Stimulated activated CD4-positive, alpha-beta T cell treated with anti-CD3 and anti-CD28 coated beads, Interleukin-15, amount 100 ng/mL, for 1 hour (primary cell): ENCODE data around the gene CLPSL1.
A peak's percentile ranks its signal among the peaks of the same experiment; 100 is the strongest.

Source experiments
- DNase-seq, 2 donors: peaks; one replicate each; pipeline ENCODE4 v3.0.0-alpha.2; 2020; ENCODE audit warnings: low read depth in 1 of 2, low spot score in 1 of 2

Gene CLPSL1

DNA sequence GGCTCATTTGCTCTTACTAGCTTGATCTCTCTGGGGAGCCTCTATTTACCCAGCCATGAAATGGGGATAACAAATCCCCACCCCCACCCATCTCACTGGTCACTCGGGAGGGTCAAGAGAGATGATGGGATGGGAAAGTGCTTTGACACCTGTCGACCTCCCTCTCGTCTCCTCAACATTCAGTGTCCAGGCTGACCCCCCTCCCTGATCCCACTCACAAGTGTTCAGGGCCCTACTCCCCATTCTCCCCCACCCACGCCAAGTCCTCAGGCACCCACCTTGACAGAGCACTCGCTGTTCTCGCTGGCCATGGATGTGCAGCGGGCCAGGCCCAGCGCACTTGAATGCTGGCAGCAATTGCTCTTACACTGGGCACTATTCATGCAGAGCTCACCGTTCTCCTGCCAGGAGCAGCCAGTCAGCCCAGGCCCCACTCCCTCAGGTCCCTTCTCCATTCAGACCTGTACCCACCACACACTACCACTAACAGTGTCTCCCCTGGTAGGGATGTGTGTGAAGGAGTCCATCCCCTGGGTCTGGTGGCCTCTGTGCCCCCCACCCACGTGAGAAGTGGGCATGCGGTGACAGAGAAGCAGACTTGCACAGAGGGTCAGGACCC lies 14.7 kb downstream of the CLPSL1 start:
- no peak for DNase-seq

GRCh38 chr6:35796236-35796635 lies 15.4 kb downstream of the CLPSL1 start:
- no peak for DNase-seq

- no peak for DNase-seq
Observed at GRCh38 chr6:35797837-35798526, 17.2 kb downstream of the CLPSL1 start.

- DNase-seq: no peak
Observed at GRCh38 chr6:35798706-35799105, 17.9 kb downstream of the CLPSL1 start.

DNA sequence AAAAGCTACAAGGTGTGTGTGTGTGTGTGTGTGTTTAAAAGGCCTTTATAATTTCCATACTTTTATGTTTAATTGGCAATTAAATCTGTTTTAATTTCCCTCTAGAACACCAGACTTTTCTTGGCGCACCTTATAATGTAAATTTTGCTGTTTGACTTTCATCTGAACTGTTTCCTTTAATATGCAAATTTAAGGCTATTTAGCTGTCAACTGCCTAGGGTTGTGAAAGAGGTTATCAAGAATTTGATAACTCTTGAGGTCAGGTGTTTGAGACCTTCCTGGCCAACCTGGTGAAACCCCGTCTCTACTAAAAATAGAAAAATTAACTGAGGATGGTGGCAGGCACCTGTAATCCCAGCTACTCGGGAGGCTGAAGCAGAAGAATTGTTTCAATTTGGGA lies 20.3 kb downstream of the CLPSL1 start:
- DNase-seq: no peak

GRCh38 chr6:35804996-35805736 lies 24.3 kb downstream of the CLPSL1 start, which contains the start of gene LHFPL5:
TSS of gene LHFPL5 (plus strand) at chr6:35805352. CDS start at chr6:35805671, 319 bp downstream.
- peak in 1 of 2 donors; percentile 40 for DNase-seq

DNA sequence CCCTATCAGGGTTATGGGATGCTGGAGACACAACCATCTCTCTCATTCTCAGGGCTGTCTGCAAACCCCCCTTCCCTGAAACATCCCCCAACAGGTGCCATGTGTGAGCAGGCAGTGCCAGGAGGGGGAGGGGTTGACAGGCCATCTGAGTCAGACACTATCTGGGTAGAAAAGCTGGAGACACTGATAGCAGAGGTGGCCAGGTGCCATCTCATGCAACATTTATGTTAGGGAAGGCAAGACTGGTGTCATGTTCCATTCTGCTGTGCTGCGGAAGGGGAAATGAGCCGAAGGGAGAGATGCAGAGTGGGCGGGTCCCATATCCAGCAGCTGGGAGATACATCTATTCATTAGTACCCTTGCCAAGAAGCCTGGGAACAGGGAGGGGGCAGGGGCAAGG lies 27.9 kb downstream of the CLPSL1 start:
- DNase-seq: no peak

- DNase-seq: no peak
Observed at GRCh38 chr6:35809809-35810208, 29.0 kb downstream of the CLPSL1 start.

- no peak for DNase-seq
Observed at GRCh38 chr6:35810971-35811698, 30.3 kb downstream of the CLPSL1 start.

DNA sequence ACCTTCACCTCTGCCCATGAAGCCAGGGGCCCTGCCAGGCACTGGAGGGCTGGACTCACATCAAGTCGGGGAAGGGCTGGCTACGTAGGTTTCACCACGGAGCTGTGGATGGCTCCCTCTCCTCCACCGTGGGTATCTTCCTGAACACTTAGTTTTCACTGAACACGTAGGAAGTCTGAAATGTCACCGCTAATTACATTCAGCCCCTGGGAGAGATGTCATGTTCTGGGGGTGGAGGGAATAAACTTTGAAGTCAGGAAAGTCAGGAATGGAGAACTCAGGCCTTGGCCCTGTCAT lies 30.8 kb downstream of the CLPSL1 start:
- DNase-seq: no peak

DNA sequence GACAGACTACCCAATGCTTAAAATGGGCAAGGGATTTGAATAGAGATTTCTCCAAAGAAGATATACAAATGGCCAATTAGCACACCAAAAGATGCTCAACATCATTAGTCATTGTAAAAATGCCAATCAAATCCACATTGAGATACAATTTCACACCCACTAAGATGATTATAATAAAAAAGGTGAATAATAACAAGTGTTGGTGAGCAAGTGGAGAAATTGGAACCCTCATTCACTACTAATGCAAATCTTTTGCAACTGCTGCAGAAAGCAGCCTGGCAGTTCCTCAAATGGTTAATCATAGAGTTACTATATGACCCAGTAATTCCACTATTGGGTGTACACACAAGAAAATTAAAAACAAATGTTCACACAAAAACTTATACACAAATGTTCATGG lies 36.7 kb downstream of the CLPSL1 start:
- no peak for DNase-seq

DNA sequence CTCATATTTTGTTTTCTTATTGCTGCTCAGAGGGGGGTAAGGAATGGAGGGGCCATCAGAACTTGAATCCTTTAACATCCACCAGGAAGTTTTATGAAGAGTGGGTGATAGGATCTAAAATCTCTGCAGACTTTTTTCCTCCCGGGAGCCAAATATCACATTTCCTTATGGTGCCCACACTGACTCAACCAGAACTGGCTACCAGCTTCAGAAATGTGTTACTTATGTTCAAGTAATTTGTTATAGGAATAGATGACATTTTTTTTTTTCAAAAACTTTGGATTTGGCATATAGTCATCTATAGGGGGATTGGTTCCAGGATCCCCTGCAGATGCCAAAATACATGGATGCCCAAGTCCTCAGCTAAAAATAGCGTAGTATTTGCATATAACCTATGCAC lies 42.8 kb downstream of the CLPSL1 start:
- DNase-seq: no peak

DNA sequence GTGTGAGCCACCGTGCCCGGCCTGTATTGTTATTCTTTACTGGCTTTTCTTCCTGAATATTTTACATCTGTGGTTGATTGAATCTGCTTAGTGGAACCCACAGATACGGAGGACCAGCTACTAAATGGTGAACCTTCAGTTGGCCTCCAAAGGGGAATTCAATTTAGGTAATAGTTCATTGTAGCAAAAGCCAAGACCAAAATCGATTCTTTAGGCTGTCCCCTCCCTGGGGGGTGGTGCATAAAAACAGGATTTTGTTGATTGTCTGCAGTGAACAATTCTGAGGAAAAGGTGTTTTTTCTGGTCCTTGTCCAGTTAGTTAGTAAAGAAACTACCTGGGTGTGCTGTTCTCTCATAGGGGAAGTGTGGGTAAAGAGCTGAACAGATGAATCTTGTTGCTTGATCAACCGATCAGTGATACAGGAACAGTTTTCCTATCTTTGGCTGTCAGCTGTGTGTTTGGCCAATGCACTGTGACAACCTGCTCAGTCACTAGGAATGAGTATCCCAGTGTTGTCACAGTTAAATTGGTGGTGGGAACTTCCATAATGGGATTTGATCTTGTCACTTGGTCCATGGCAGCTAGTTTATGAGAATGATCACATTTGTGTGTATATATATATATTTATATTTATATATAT lies 43.9 kb downstream of the CLPSL1 start:
- DNase-seq: no peak

- DNase-seq: no peak
Observed at GRCh38 chr6:35829306-35829705, 48.5 kb downstream of the CLPSL1 start.

GRCh38 chr6:35831257-35832007 lies 50.6 kb downstream of the CLPSL1 start:
- DNase-seq: no peak

GRCh38 chr6:35833536-35833935 lies 52.7 kb downstream of the CLPSL1 start:
- DNase-seq: no peak
